HG03442 (cell line): ENCODE results near the gene PRKG1.
"Not testable (repeated sequence)": the region's sequence is repeated elsewhere in the genome, so short reads cannot be mapped to it uniquely, and the experiment has no call there.

Source experiments
- ATAC-seq: cut with Tn5 transposase; IDR thresholded peaks from one replicate; pipeline ENCODE4 v1.9.1; 2021; ENCODE audit warnings: mild to moderate bottlenecking, moderate library complexity; ENCODE audit not compliant: unreplicated experiment

PRKG1 gene

DNA sequence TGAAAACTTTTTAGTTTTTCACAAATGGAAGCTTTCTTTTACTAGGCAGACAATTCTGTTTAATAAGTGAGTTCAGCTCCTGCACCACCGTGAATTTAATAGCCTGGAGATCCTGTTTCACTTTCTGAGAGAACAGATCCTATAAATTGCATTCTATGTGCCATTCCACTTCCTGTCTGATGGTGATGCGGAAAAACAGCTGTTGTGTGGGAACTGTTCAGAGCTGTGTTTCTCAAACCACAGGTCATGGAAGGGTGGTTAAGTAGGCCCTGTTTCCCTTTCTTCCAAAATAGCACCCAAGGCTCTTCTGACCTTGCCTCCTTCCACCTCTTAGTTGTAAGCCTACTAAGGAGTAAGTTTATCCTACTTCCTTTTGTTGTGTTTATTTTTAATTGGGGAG, 1142.6 kb downstream of the PRKG1 start:
- ATAC-seq, result peak; percentile 70

DNA sequence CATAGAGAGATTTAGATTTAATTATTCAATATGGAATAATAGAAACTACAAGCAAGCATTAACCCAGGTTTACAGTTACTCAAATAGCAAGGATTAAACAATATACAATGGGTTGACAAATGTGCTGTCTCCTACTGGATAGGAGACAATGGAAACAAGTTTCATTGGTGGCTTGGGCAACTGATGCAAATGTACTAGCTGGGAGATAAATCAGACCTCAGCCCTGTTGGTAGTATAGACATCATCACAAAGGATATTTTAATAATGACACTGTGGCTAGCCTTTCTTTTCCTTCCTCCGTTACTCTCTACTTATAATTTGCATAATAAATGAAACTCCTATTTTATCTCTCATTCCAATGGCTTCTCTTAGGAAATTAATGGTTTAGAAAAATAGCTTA, 1143.2 kb downstream of the PRKG1 start:
- ATAC-seq, result no peak

DNA sequence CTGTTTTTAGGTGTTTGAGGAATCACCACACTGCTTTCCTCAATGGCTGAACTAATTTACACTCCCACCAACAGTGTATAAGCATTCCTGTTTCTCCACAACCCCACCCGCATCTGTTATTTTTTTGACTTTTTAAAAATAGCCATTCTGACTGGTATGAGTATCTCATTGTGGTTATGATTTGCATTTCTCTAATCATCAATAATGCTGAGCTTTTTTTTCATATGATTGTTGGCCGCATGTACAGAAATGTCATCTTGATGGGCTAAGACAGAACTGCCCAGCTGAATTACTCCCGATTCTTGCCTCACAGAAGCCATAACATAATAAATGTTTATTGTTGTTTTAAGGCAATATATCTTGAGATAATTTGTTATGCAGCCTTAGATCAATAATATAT, 1146.7 kb downstream of the PRKG1 start:
- ATAC-seq, result no peak

- ATAC-seq, result no peak
These were observed 1147.6 kb downstream of the PRKG1 start for GRCh38 chr10:52221923-52222322.

GRCh38 chr10:52226197-52226847, 1152.0 kb downstream of the PRKG1 start:
- ATAC-seq, result no peak

- no peak for ATAC-seq
These were observed 1154.3 kb downstream of the PRKG1 start for GRCh38 chr10:52228556-52228955.

DNA sequence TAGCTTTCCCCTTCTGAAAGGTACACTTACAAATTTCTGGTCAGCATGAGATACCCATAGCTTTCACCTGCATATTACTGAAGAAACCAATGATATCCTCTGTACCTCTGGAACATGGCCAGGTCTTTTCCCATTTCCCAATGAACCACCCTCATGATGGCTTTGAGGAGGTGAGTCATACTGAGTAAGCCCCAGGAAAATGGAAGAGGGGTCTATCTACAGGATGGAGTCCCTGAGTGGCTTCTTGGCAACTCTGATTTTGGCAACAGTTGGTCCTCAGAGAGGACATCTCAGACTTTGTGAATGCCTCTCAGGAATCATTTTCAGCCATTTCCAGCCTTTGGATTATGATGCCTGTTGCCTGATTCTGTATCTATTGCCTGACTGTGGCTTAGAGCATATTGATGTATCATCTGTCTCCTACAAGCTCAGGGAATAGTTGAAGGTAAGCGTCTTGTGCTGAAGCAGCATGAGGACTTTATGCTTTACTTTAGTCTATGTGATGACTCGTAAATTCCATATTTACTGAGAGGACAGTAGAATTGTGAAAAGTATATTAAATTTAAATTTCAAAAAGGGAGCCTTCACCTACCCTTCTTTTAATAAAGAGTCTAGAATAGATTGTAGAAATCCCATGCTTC, 1155.1 kb downstream of the PRKG1 start:
- ATAC-seq, result no peak

DNA sequence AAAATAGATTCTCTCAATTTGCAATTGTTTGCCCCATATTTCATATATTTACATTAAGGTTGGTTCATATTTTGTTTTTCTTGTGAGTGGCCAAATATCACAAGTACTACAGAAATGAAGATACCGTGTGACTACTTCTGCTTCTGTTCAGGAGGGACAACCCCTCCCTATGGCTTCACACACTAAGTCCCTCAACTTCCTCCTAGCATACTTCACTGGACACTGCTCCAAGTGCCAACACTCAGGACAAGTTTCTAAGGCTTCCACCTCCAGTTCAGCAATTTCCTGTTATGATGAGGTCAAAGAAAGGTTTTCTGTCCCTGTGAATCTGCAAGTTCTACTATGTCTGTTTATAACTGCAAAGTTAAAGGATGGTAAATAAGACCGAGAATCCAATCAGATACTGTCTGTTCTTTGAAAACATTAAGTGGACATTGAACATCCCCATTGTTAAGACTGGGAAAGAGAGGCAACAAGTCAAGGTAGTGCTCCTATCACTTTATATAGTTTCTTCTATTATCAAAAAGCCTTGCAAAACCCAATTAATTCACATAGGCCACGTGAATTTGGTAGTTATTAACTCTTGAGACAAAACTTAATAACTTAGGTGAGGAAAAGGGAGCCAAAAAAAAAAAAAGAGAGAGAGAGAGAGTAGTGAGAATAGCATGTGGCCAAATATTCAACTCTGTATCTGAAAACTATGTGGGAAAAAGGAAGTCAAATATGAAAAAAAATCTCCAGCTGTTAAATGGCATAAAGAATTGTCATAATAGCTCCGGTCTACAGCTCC, 1158.5 kb downstream of the PRKG1 start:
- peak; percentile 99 for ATAC-seq

- not testable (repeated sequence) for ATAC-seq
These were observed 1159.2 kb downstream of the PRKG1 start for GRCh38 chr10:52233351-52233991.

DNA sequence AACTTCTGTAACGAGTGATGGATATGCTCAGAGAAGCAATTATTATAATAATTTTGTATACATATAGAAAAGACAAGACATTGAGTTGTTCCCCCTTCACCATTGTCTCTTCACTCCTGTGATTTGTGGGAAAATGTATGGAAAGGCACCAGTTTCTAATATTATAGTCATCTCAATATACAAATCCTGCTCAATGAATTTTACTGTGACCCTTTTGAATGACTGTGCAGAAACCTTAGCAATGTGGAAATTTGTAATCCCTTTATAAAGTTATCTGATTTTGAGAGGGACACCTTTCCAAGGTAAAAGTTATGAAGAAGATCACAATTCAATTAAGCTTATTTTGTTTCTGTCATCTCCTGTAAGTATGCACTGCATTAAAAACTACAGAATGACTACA, 1165.5 kb downstream of the PRKG1 start:
- no peak for ATAC-seq

DNA sequence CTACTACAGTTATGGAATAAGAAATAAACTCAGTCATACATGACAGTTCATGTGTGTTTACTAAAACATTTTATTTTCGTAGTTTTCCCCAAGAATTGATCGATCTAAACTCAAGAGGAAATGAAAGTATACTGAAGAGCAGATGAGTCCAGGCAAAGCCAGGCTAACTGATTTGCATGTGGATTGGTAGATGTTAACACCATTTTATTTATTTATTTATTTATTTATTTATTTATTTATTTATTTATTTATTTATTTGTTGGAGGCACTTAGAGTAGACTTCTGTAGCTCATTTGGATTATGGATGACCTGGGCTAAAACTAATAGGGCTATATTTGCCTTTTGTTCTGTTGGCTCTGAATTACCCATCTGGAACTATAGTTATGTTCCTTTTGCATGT, 1171.3 kb downstream of the PRKG1 start:
- no peak for ATAC-seq

GRCh38 chr10:52247929-52248328, 1173.6 kb downstream of the PRKG1 start:
- not testable (repeated sequence) for ATAC-seq

- ATAC-seq, result no peak
These were observed 1174.5 kb downstream of the PRKG1 start for GRCh38 chr10:52248697-52249306.

GRCh38 chr10:52249850-52250395, 1175.6 kb downstream of the PRKG1 start:
- no peak for ATAC-seq

GRCh38 chr10:52250510-52250909, 1176.2 kb downstream of the PRKG1 start:
- no peak for ATAC-seq

- no peak for ATAC-seq
These were observed 1178.0 kb downstream of the PRKG1 start for GRCh38 chr10:52252307-52252706.

DNA sequence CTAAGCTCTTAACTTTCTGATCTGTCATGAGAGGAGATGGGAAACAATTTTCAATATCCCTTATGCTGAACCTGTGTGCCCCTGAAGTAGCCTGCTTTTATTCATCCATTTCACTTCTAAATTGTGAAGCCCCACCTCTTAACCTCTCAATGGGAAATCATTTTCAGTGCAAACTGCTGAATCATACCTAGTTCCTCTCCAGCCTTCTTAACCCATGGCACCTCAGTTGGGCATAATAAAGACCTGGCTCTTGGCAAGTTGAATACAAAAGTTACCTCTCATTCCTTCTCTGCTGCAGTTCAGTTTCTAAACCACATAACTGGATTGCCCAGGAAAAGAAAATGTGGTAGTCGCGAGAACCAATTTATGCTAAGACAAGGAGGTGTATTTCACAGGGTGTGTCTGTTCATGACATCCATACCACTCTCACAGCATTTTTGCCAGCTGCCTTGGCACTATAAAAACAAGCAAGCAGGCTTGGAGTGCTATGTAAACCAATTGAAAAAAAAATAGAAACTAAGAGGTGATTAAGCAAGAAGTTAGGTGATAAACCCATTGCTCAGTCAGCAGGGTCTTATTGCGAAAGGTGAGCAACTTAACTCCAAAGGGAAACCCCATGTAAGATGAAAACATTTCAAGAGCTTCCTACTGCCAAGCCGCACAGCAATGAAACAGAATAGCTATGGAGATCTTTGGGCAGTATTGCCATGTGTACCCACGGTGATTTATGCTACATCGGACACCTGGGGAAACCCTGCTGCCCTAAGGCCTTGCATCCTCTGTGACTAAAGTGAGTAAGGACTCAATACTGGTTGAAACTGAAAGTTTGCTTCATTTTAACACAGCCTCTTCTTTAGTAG, 1182.8 kb downstream of the PRKG1 start:
- peak; percentile 99 for ATAC-seq

- ATAC-seq, result peak; percentile 78
These were observed 1183.4 kb downstream of the PRKG1 start for GRCh38 chr10:52257692-52258075.

GRCh38 chr10:52258799-52259425, 1184.6 kb downstream of the PRKG1 start:
- ATAC-seq, result no peak
